Small intestine (tissue), 7 donors: ENCODE results near the gene IGLON5. TPM values are rescaled to one million over a fixed set of nuclear protein-coding genes. Genes with fewer than 3 reads are reported as not detected.

Source experiments
- DNase-seq, 2 donors: peaks; one replicate each; pipeline versions ENCODE4 v3.0.0 to v3.0.0-alpha.2; 2013
- FAIRE-seq: peaks from 2 replicates; lab custom pipeline; 2012; peaks lifted over from hg19 to GRCh38; lab: Jason Lieb, UNC
- H3K27ac ChIP-seq, 3 donors: one replicate each; pipeline ENCODE4 v1.5.1; 2013; ENCODE audit warnings: low read length in 2 of 3, mild to moderate bottlenecking in 2 of 3, control low read depth in 1 of 3, inconsistent platforms in 1 of 3, low read depth in 1 of 3, moderate library complexity in 1 of 3
- H3K27me3 ChIP-seq, 3 donors: one replicate each; pipeline ENCODE4 v1.6.1; 2013; ENCODE audit warnings: low read length in 3 of 3, inconsistent platforms in 1 of 3; ENCODE audit not compliant: control insufficient read depth in 3 of 3, insufficient read depth in 3 of 3
- H3K36me3 ChIP-seq, 3 donors: one replicate each; pipeline ENCODE4 v1.6.1; 2013; ENCODE audit warnings: low read length in 3 of 3, inconsistent platforms in 1 of 3, low read depth in 1 of 3, mild to moderate bottlenecking in 1 of 3, moderate library complexity in 1 of 3; ENCODE audit not compliant: control insufficient read depth in 3 of 3, insufficient read depth in 2 of 3
- H3K4me1 ChIP-seq, 3 donors: one replicate each; pipeline ENCODE4 v1.6.1; 2013; ENCODE audit warnings: low read length in 2 of 3, inconsistent platforms in 1 of 3, low read depth in 1 of 3, mild to moderate bottlenecking in 1 of 3, moderate library complexity in 1 of 3; ENCODE audit not compliant: control insufficient read depth in 3 of 3, insufficient read depth in 2 of 3
- H3K4me3 ChIP-seq, 3 donors: one replicate each; pipeline ENCODE4 v1.5.1; 2013; ENCODE audit warnings: low read length in 3 of 3, control low read depth in 1 of 3, inconsistent platforms in 1 of 3, low read depth in 1 of 3, mild to moderate bottlenecking in 1 of 3, moderate library complexity in 1 of 3
- H3K9me3 ChIP-seq, 2 donors: one replicate each; pipeline ENCODE4 v1.6.1; 2013; ENCODE audit warnings: low read depth in 1 of 2, low read length in 1 of 2; ENCODE audit not compliant: control insufficient read depth in 2 of 2, insufficient read depth in 1 of 2
- WGBS, 3 donors: extraction: QIAGEN DNeasy Blood & Tissue Kit; methylation state at CpG; one replicate each; pipeline ENCODE4 v1.1.7; 2013; 5-methylcytosine and 5-hydroxymethylcytosine counted together
- polyA plus RNA-seq, 4 donors: library from polyadenylated mRNA; stranded (reverse) in 3 of 4; unstranded in 1 of 4; fragments of 200-250 nt in 3 of 4; fragments of 120-200 nt in 1 of 4; gene quantifications; one replicate each; pipeline versions ENCODE4 v1.2.1 to v1.2.3, GENCODE V29; 2013
- donor health status: healthy with polysubstance abuse.
- donor health status: control.
- donor health status: control.
- donor health status: Bipolar disorder and iron deficiency.
- donor health status: healthy.

The IGLON5 gene
- polyA plus RNA-seq, 4 donors, result 1.1 to 1.3 TPM; not detected in 2

- peaks cover 0 to 62% (median 4%) of the 10 kb centered on the region in 3 donors for H3K36me3 ChIP-seq
- 90 to 94% (median 93%) methylated on average over 17 of the region's 17 CpGs for WGBS, 3 donors
Measured at GRCh38 chr19:51346742-51347141, 35.3 kb downstream of the IGLON5 start.

DNA sequence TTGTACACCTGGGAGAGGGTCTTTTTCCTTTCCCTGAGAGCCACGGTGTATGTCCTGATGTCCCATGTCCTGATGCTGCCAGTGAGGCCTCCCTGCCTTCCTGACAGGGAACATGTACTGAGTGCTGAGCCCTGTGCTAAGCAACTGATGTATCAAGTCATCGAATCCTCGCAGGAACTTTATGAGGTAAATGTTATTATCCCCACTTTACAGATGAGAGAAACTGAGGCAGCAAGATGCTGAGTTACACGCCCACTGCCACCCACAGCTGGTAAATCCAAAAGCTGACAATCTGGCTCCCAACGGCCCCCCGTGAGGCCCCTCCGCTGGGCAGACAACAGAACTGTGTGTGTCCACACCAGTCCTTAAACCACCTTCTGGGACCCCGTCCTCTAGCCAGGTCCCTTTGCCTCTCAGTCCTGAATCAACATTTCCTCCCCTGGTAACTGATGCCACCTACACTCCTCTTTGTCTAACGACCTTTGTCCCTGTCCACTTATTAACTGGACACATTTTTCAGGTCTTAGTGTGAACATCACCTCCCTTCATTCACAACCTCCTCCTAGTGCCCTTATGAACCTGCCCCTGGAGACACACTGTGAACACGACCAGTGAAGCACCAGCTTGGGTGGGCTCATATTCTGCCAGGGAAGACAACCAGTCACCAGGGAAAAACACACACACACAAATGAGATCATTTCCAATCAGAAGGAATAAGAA lies 35.9 kb downstream of the IGLON5 start:
- WGBS, 3 donors, result 78 to 83% (median 81%) methylated on average over 9 to 10 of the region's 10 CpGs
- no peak for DNase-seq
- no peak overlapping the region for H3K4me3 ChIP-seq
- no peaks in the 10 kb centered on the region for H3K4me1 ChIP-seq
- H3K27me3 ChIP-seq, result no peaks in the 10 kb centered on the region
- FAIRE-seq, result no peak
- H3K36me3 ChIP-seq, result peaks cover 2 to 68% (median 4%) of the 10 kb centered on the region in 3 donors
- no peaks in the 10 kb centered on the region for H3K9me3 ChIP-seq
- no peak overlapping the region for H3K27ac ChIP-seq

More at GRCh38 chr19:51346742-51347141, 35.3 kb downstream of the IGLON5 start:
- H3K4me3 ChIP-seq, result no peak overlapping the region
- H3K27me3 ChIP-seq, result no peaks in the 10 kb centered on the region
- H3K27ac ChIP-seq, result no peak overlapping the region
- H3K9me3 ChIP-seq, result no peaks in the 10 kb centered on the region
- H3K4me1 ChIP-seq, result no peaks in the 10 kb centered on the region
- no peak for FAIRE-seq
- no peak for DNase-seq

DNA sequence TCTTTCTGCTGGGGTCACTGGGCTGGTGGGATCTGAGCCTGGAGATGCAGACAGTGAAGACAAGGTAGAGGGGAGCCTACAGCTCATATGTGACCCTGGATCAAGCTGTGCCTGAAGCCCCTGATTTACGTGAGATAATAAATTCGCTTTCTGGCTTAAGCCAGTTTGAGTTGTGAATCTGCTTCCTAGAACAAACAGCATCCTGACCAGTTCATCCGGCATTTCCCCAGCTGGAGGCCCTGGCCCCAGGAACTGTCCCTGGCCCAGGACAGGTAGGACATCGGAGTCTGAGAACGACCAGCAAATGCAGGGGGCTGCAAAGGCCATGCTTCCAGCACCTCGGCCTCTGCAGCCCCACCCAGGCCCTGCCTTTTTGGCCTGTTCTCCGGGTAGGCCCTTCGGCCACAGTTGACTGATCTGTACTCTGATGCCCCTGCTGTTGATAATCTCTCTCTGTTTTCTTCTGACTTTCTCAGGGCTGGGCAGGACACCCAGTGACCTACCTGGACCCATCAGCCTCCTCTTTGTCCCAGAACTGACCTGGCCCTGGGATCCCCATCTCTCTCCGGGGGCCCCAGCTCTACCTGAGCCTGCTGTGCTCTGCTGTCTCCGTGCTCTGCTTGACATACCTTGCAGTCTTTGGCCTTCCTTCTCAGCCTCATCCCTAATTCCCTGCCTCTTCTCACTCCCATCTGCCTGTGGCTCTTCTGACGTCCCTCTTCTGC lies 40.0 kb downstream of the IGLON5 start:
- 92 to 96% (median 95%) methylated on average over 11 of the region's 11 CpGs for WGBS, 3 donors

GRCh38 chr19:51352783-51353360 lies 41.4 kb downstream of the IGLON5 start:
- no peak for DNase-seq
- Histone ChIP-seq H3K9me3 (no peaks in the 10 kb centered on the region), H3K27me3 (no peaks in the 10 kb centered on the region), H3K36me3 (peaks cover 4 to 50% (median 4%) of the 10 kb centered on the region in 3 donors), H3K27ac (no peak overlapping the region), H3K4me1 (no peaks in the 10 kb centered on the region), H3K4me3 (no peak overlapping the region)
- no peak for FAIRE-seq
- 93 to 96% (median 95%) methylated on average over 16 of the region's 16 CpGs for WGBS, 3 donors

More for the DNA sequence above, 40.0 kb downstream of the IGLON5 start:
- Histone ChIP-seq H3K4me1 (no peaks in the 10 kb centered on the region), H3K36me3 (peaks cover 4 to 59% (median 4%) of the 10 kb centered on the region in 3 donors), H3K27ac (no peak overlapping the region), H3K4me3 (no peak overlapping the region), H3K9me3 (no peaks in the 10 kb centered on the region), H3K27me3 (no peaks in the 10 kb centered on the region)
- FAIRE-seq (no peak), DNase-seq (no peak)

GRCh38 chr19:51354103-51354741 lies 42.8 kb downstream of the IGLON5 start:
- no peak for DNase-seq
- 73 to 81% (median 79%) methylated on average over 10 to 12 of the region's 12 CpGs for WGBS, 3 donors
- no peaks in the 10 kb centered on the region for H3K9me3 ChIP-seq

GRCh38 chr19:51354742-51355148 lies 43.3 kb downstream of the IGLON5 start:
- no peaks in the 10 kb centered on the region for H3K4me1 ChIP-seq
- no peaks in the 10 kb centered on the region for H3K9me3 ChIP-seq
- H3K4me3 ChIP-seq, result no peak overlapping the region
- DNase-seq (peak in 1 of 2 donors; percentile 55), FAIRE-seq (no peak)
- no peaks in the 10 kb centered on the region for H3K27me3 ChIP-seq
- WGBS, 3 donors, result 28 to 39% (median 35%) methylated on average over 8 of the region's 8 CpGs
- H3K36me3 ChIP-seq, result peaks cover 4 to 49% (median 4%) of the 10 kb centered on the region in 3 donors
- no peak overlapping the region for H3K27ac ChIP-seq

More at GRCh38 chr19:51354103-51354741, 42.8 kb downstream of the IGLON5 start:
- no peaks in the 10 kb centered on the region for H3K27me3 ChIP-seq
- no peaks in the 10 kb centered on the region for H3K4me1 ChIP-seq
- FAIRE-seq, result no peak
- peaks cover 4 to 52% (median 4%) of the 10 kb centered on the region in 3 donors for H3K36me3 ChIP-seq
- no peak overlapping the region for H3K4me3 ChIP-seq
- H3K27ac ChIP-seq, result peak overlapping the region in 1 of 3 donors; percentile 29

DNA sequence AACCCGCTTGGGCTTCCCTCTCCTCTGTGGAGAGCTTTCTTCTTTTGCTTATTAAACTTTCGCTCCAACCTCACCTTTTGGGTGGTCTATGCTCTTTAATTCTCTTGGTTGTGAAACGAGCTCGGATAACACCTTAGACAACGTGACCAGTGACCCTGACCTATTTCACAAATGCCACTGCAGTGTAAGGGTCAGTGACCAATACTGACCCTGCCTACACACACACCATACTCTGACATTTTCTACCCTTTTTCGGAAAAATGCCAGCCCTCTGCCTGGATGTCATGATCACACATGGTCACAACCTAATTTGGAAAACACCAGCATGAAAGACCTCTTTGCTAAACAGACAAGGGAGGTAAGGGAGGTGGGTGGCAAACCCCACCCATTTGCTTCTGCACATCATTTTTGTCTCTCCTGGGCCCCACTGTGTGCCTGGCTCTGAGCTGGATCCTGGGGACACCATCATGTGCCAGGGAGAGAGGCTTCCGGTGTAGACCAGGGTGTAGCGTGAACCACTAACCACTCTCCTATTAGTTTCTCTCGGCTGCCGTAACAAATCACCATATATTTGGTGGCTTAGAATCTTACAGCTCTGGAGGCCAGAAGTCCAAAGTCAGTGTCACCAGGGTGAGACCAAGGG lies 44.8 kb downstream of the IGLON5 start:
- FAIRE-seq, result no peak

More for the DNA sequence above, 44.8 kb downstream of the IGLON5 start:
- Histone ChIP-seq H3K27ac (no peak overlapping the region), H3K9me3 (no peaks in the 10 kb centered on the region), H3K36me3 (peaks cover 2 to 45% (median 4%) of the 10 kb centered on the region in 3 donors), H3K27me3 (no peaks in the 10 kb centered on the region), H3K4me1 (peaks cover 0 to 2% (median 0%) of the 10 kb centered on the region in 3 donors), H3K4me3 (no peak overlapping the region)
- WGBS, 3 donors, result 95 to 98% (median 96%) methylated on average over 10 of the region's 10 CpGs
- no peak for DNase-seq
